ENCODE measurements around the gene FLAD1.

Gene FLAD1

DNA sequence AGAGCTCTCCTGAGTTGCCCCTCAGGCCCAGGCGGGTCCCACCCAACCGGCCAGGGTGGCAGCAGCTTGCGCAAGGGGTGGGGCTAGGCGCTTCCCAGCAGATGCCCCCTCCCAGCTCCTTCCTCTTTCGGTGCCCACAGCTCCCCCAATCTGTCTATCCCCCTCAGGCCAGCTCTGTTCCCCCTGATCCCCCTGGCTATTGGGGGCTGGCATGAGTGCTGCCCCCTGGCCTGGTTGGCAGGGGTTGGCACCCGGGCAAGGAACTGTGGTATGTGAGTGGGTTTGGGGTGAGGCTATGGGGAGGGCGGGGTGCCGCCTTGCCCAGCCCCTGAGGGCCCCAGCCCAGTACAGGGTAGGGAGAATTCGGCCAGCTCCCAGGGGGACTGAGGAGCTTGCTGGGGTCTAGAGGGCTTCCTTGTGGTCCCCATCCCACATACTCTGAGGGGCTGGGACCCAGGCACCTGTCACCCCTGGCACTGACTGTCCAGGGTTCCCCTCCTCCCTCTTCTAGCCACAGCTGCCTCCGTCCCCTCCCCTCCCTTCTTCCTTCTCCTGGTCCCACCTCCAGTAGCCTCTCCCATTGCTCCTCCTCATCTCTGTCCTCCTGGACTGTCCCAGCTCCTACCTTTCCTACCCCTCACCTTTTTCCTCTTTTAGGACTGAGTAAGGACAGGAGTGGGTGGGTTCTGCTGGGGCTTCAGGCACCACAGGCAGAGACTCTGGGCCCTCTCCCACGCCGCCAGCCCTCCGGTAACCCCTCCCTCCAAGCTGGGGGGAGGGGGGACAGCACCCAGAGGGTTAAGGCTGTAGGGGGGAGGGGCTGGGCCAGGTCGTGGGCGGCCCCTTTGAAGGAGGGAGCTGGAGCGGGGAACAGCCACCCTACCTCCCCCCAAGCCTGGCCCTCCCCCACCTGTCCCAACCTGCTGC lies 25.1 kb downstream of the FLAD1 start:
- TF ChIP-seq CTCF (IDR thresholded peaks at IDR 0.05; ENCODE audit: low read length, missing control alignments) = no peak
- DNase-seq (ENCODE audit: low read depth) = no peak
- no peak overlapping the region for H3K4me3 ChIP-seq (replicated peaks; ENCODE audit: low read depth, low read length)

- no peak for DNase-seq (ENCODE audit: low read depth)
- H3K4me3 ChIP-seq (replicated peaks; ENCODE audit: low read depth, low read length) = no peak overlapping the region
- TF ChIP-seq CTCF (IDR thresholded peaks at IDR 0.05; ENCODE audit: low read length, missing control alignments) = no peak
These were observed 26.1 kb downstream of the FLAD1 start for GRCh38 chr1:155009221-155009711.

GRCh38 chr1:155009742-155010141 lies 26.6 kb downstream of the FLAD1 start:
- no peak for TF ChIP-seq CTCF (IDR thresholded peaks at IDR 0.05; ENCODE audit: low read length, missing control alignments)
- no peak overlapping the region for H3K4me3 ChIP-seq (replicated peaks; ENCODE audit: low read depth, low read length)
- DNase-seq (ENCODE audit: low read depth) = no peak

- no peak for DNase-seq (ENCODE audit: low read depth)
- no peak overlapping the region for H3K4me3 ChIP-seq (replicated peaks; ENCODE audit: low read depth, low read length)
- TF ChIP-seq CTCF (IDR thresholded peaks at IDR 0.05; ENCODE audit: low read length, missing control alignments) = no peak
These were observed 27.2 kb downstream of the FLAD1 start for GRCh38 chr1:155010211-155010918.

- no peak overlapping the region for H3K4me3 ChIP-seq (replicated peaks; ENCODE audit: low read depth, low read length)
- no peak for DNase-seq (ENCODE audit: low read depth)
- TF ChIP-seq CTCF (IDR thresholded peaks at IDR 0.05; ENCODE audit: low read length, missing control alignments) = no peak
These were observed 27.9 kb downstream of the FLAD1 start for GRCh38 chr1:155011004-155011416.

GRCh38 chr1:155011437-155012025 lies 28.4 kb downstream of the FLAD1 start:
- no peak overlapping the region for H3K4me3 ChIP-seq (replicated peaks; ENCODE audit: low read depth, low read length)

More at GRCh38 chr1:155011437-155012025, 28.4 kb downstream of the FLAD1 start:
- no peak for TF ChIP-seq CTCF (IDR thresholded peaks at IDR 0.05; ENCODE audit: low read length, missing control alignments)
- no peak for DNase-seq (ENCODE audit: low read depth)

Measured in fibroblast of pulmonary artery (primary cell).